ENCODE results near the gene RHBDF1. TPM values are rescaled to one million over a fixed set of nuclear protein-coding genes. Genes with fewer than 3 reads are reported as not detected.

RHBDF1 gene
- total RNA-seq, 4 donors from 2014 or later, result 26.7 to 43.0 (median 30.2) TPM

- peaks cover 79 to 92% (median 87%) of the 10 kb centered on the region in 4 donors for H3K4me1 ChIP-seq
- WGBS, result 86% methylated on average over 16 of the region's 16 CpGs
- intact Hi-C loops (cut with DNase I), result no loop called here
- peak overlapping the region in 1 of 4 donors; percentile 98 for H3K4me3 ChIP-seq
- H3K9me3 ChIP-seq, result no peaks in the 10 kb centered on the region
- H3K36me3 ChIP-seq, result peaks cover 0 to 6% (median 6%) of the 10 kb centered on the region in 4 donors
- H3K27ac ChIP-seq (replicated peaks in 1 of 4), result peak overlapping the region; percentile 93 to 97 (median 94)
- DNase-seq (ENCODE audit: extremely low spot score), result no peak
- no peaks in the 10 kb centered on the region for H3K27me3 ChIP-seq
- TF ChIP-seq EP300 (IDR thresholded peaks at IDR 0.05) (no peak), POLR2AphosphoS5 (IDR thresholded peaks at IDR 0.05) (no peak), CTCF (IDR thresholded peaks at IDR 0.05) (no peak), POLR2A (IDR thresholded peaks at IDR 0.05; ENCODE audit: low read depth) (no peak)
Observed at GRCh38 chr16:74747-75334, 2.4 kb upstream of the RHBDF1 start.

- Histone ChIP-seq H3K27me3 (no peaks in the 10 kb centered on the region), H3K4me1 (peaks cover 79 to 92% (median 87%) of the 10 kb centered on the region in 4 donors), H3K4me3 (no peak overlapping the region), H3K36me3 (no peaks in the 10 kb centered on the region), H3K9me3 (no peaks in the 10 kb centered on the region), H3K27ac (replicated peaks in 1 of 4) (peak overlapping the region; percentile 84 to 97 (median 94))
- TF ChIP-seq POLR2A (IDR thresholded peaks at IDR 0.05; ENCODE audit: low read depth) (no peak), EP300 (IDR thresholded peaks at IDR 0.05) (no peak), POLR2AphosphoS5 (IDR thresholded peaks at IDR 0.05) (no peak), CTCF (IDR thresholded peaks at IDR 0.05) (no peak)
- DNase-seq (ENCODE audit: extremely low spot score), result no peak
- intact Hi-C loops (cut with DNase I), result no loop called here
- 82% methylated on average over 9 of the region's 12 CpGs for WGBS
Observed at GRCh38 chr16:74051-74746, 1.8 kb upstream of the RHBDF1 start.

GRCh38 chr16:71540-72401, 660 bp downstream of the RHBDF1 start:
- 4% methylated on average over 14 of the region's 57 CpGs for WGBS
- intact Hi-C loops (cut with DNase I), result no loop called here
- Histone ChIP-seq H3K27me3 (no peaks in the 10 kb centered on the region), H3K27ac (replicated peaks in 1 of 4) (peak overlapping the region; percentile 94 to 97 (median 96)), H3K9me3 (no peaks in the 10 kb centered on the region), H3K4me1 (peaks cover 85 to 96% (median 93%) of the 10 kb centered on the region in 4 donors), H3K36me3 (no peaks in the 10 kb centered on the region), H3K4me3 (peak overlapping the region; percentile 78 to 92 (median 89))
- TF ChIP-seq EP300 (IDR thresholded peaks at IDR 0.05) (no peak), POLR2AphosphoS5 (IDR thresholded peaks at IDR 0.05) (peak; percentile 79 to 85), CTCF (IDR thresholded peaks at IDR 0.05) (peak in 2 of 3 experiments; percentile 9 to 26), POLR2A (IDR thresholded peaks at IDR 0.05; ENCODE audit: low read depth) (peak; percentile 24)
- no peak for DNase-seq (ENCODE audit: extremely low spot score)

- Histone ChIP-seq H3K27ac (replicated peaks in 1 of 4) (peak overlapping the region; percentile 94 to 97 (median 96)), H3K4me1 (peaks cover 85 to 96% (median 93%) of the 10 kb centered on the region in 4 donors), H3K9me3 (no peaks in the 10 kb centered on the region), H3K27me3 (no peaks in the 10 kb centered on the region), H3K36me3 (no peaks in the 10 kb centered on the region), H3K4me3 (peak overlapping the region; percentile 78 to 92 (median 89))
- intact Hi-C loops (cut with DNase I), result no loop called here
- no peak for DNase-seq (ENCODE audit: extremely low spot score)
- no peak for TF ChIP-seq EP300 (IDR thresholded peaks at IDR 0.05)
- no peak for TF ChIP-seq POLR2AphosphoS5 (IDR thresholded peaks at IDR 0.05)
- TF ChIP-seq CTCF (IDR thresholded peaks at IDR 0.05), result no peak
- no peak for TF ChIP-seq POLR2A (IDR thresholded peaks at IDR 0.05; ENCODE audit: low read depth)
- 52% methylated on average over 4 of the region's 5 CpGs for WGBS
Observed at GRCh38 chr16:71210-71539, 1.3 kb downstream of the RHBDF1 start.

Data from esophagus muscularis mucosa (tissue), 4 donors.